ENCODE data around the gene FNDC3A.

Gene FNDC3A

GRCh38 chr13:49240017-49240416 is 264.3 kb downstream of the FNDC3A start:
- H3K4me3 ChIP-seq (replicated peaks; ENCODE audit: low read depth, low read length): no peak overlapping the region
- TF ChIP-seq CTCF (IDR thresholded peaks at IDR 0.05; ENCODE audit: low read length, missing control alignments): peak; percentile 70
- peak; percentile 51 for DNase-seq (ENCODE audit: low read depth)

GRCh38 chr13:49241296-49241695 is 265.6 kb downstream of the FNDC3A start:
- TF ChIP-seq CTCF (IDR thresholded peaks at IDR 0.05; ENCODE audit: low read length, missing control alignments): no peak
- no peak for DNase-seq (ENCODE audit: low read depth)
- no peak overlapping the region for H3K4me3 ChIP-seq (replicated peaks; ENCODE audit: low read depth, low read length)

GRCh38 chr13:49245101-49245500 is 269.4 kb downstream of the FNDC3A start:
- TF ChIP-seq CTCF (IDR thresholded peaks at IDR 0.05; ENCODE audit: low read length, missing control alignments): no peak
- no peak for DNase-seq (ENCODE audit: low read depth)

GRCh38 chr13:49246850-49247642 is 271.3 kb downstream of the FNDC3A start:
- no peak for TF ChIP-seq CTCF (IDR thresholded peaks at IDR 0.05; ENCODE audit: low read length, missing control alignments)
- H3K4me3 ChIP-seq (replicated peaks; ENCODE audit: low read depth, low read length): peak overlapping the region; percentile 82
- DNase-seq (ENCODE audit: low read depth): no peak

More at GRCh38 chr13:49245101-49245500, 269.4 kb downstream of the FNDC3A start:
- no peak overlapping the region for H3K4me3 ChIP-seq (replicated peaks; ENCODE audit: low read depth, low read length)

- TF ChIP-seq CTCF (IDR thresholded peaks at IDR 0.05; ENCODE audit: low read length, missing control alignments): no peak
- DNase-seq (ENCODE audit: low read depth): peak; percentile 97
Measured at GRCh38 chr13:49247643-49248621, 272.2 kb downstream of the FNDC3A start, which contains the start of gene CDADC1. TSS of gene CDADC1 (plus strand) at chr13:49247925. CDS start at chr13:49248038, 113 bp downstream.

GRCh38 chr13:49248622-49249002 is 272.9 kb downstream of the FNDC3A start:
- peak; percentile 31 for TF ChIP-seq CTCF (IDR thresholded peaks at IDR 0.05; ENCODE audit: low read length, missing control alignments)
- peak overlapping the region; percentile 82 for H3K4me3 ChIP-seq (replicated peaks; ENCODE audit: low read depth, low read length)
- DNase-seq (ENCODE audit: low read depth): no peak

More at GRCh38 chr13:49247643-49248621, 272.2 kb downstream of the FNDC3A start, which contains the start of gene CDADC1:
- peak within 1 kb of the TSS; percentile 82 for H3K4me3 ChIP-seq (replicated peaks; ENCODE audit: low read depth, low read length)

All from fibroblast of pulmonary artery (primary cell).